Endothelial cell of umbilical vein (primary cell): ENCODE data around the gene TRIM41. TPM values are rescaled to one million over a fixed set of nuclear protein-coding genes. Genes with fewer than 3 reads are reported as not detected.

Experiments
- BruUV-seq: library from RNA; stranded (reverse); fragments of 400-500 nt; replicated peaks from 2 replicates; lab custom pipeline; 2021; lab: Mats Ljungman, UMichigan
- CTCF ChIA-PET: fragments of 300-600, 350-600 bp; sonication (Branson Sonifier 250); formaldehyde crosslinking; loops from one replicate; lab custom pipeline; 2021; ENCODE audit warnings: antibody characterized with exemption, inconsistent platforms; lab: Charles Lee
- POLR2A ChIA-PET: fragments of 300-600, 350-600 bp; sonication (Branson Sonifier 250); formaldehyde crosslinking; loops from one replicate; lab custom pipeline; 2021; ENCODE audit warnings: antibody characterized with exemption, inconsistent platforms; lab: Charles Lee
- DNase-seq: peaks from one replicate; pipeline ENCODE4 v3.0.0-alpha.2; 2011; ENCODE audit warnings: low read depth, low spot score
- FAIRE-seq: peaks from 2 replicates; lab custom pipeline; 2011; peaks lifted over from hg19 to GRCh38; lab: Jason Lieb, UNC
- H2AFZ ChIP-seq: 2 replicates; pipeline ENCODE4 v1.6.0; 2012; ENCODE audit warnings: low read depth, low read length, control low read depth, inconsistent platforms
- H3K27ac ChIP-seq: 2 replicates; pipeline ENCODE4 v1.5.1; 2011; ENCODE audit warnings: low read depth, mild to moderate bottlenecking, control low read depth, low read length, moderate library complexity; ENCODE audit not compliant: insufficient read depth
- H3K27me3 ChIP-seq, 2 experiments: 2 replicates each; pipeline versions ENCODE4 v1.6.0 to v1.6.1; 2011; ENCODE audit warnings: low read length in 2 of 2, mixed read lengths in 1 of 2; ENCODE audit not compliant: control insufficient read depth in 2 of 2, insufficient read depth in 2 of 2
- H3K36me3 ChIP-seq, 2 experiments: 2 replicates in 1 of 2; 3 replicates in 1 of 2; pipeline ENCODE4 v1.5.1; 2011; ENCODE audit warnings: low read length in 2 of 2, mild to moderate bottlenecking in 1 of 2, moderate library complexity in 1 of 2; ENCODE audit not compliant: control insufficient read depth in 2 of 2, insufficient read depth in 2 of 2; ENCODE audit errors: extremely low read depth in 1 of 2
- H3K4me1 ChIP-seq: 3 replicates; pipeline ENCODE4 v1.5.1; 2011; ENCODE audit warnings: mild to moderate bottlenecking, low read length; ENCODE audit not compliant: control insufficient read depth, insufficient read depth; ENCODE audit errors: extremely low read depth
- H3K4me2 ChIP-seq: 2 replicates; pipeline ENCODE4 v1.6.1; 2011; ENCODE audit warnings: low read length, control low read depth, mixed read lengths; ENCODE audit not compliant: insufficient read depth
- H3K4me3 ChIP-seq, 3 experiments: fragments of 200-600 bp in 1 of 3; sonication (generic), shearing (Covaris generic) in 1 of 3; replicated peaks in 1 of 3; 2 replicates each; pipeline ENCODE4 v1.5.1; 2011 to 2016; ENCODE audit warnings: control low read depth in 3 of 3, low read length in 3 of 3, mild to moderate bottlenecking in 2 of 3, inconsistent platforms in 1 of 3, low read depth in 1 of 3, moderate library complexity in 1 of 3; ENCODE audit not compliant: insufficient read depth in 1 of 3
- H3K79me2 ChIP-seq: 2 replicates; pipeline ENCODE4 v1.6.0; 2012; ENCODE audit warnings: low read length, inconsistent platforms; ENCODE audit not compliant: control insufficient read depth, insufficient read depth
- H3K9ac ChIP-seq: replicated peaks from 2 replicates; pipeline ENCODE3; 2011; ENCODE audit warnings: low read length, control low read depth; ENCODE audit not compliant: insufficient read depth; ENCODE audit errors: extremely low read depth
- H3K9me1 ChIP-seq: replicated peaks from 3 replicates; pipeline ENCODE4 v1.6.0; 2011; ENCODE audit warnings: mild to moderate bottlenecking, low read length; ENCODE audit not compliant: control insufficient read depth, insufficient read depth; ENCODE audit errors: extremely low read depth
- H3K9me3 ChIP-seq: replicated peaks from 2 replicates; pipeline ENCODE4 v1.5.1; 2012; ENCODE audit warnings: low read length, inconsistent platforms; ENCODE audit not compliant: control insufficient read depth, insufficient read depth
- H4K20me1 ChIP-seq: replicated peaks from 2 replicates; pipeline ENCODE3; 2011; ENCODE audit warnings: mild to moderate bottlenecking, low read length; ENCODE audit not compliant: control insufficient read depth, insufficient read depth; ENCODE audit errors: extremely low read depth
- FOS ChIP-seq: IDR thresholded peaks from 2 replicates; pipeline ENCODE4 v1.6.1; 2011; ENCODE audit warnings: mild to moderate bottlenecking, low read length, moderate library complexity, borderline replicate concordance; ENCODE audit not compliant: insufficient read depth
- GATA2 ChIP-seq: IDR thresholded peaks from 2 replicates; pipeline ENCODE4 v1.7.0; 2011; ENCODE audit warnings: low read depth, mild to moderate bottlenecking, moderate library complexity, mixed read lengths, low read length; ENCODE audit not compliant: insufficient read length, insufficient read depth
- POLR2A ChIP-seq: IDR thresholded peaks from 2 replicates; pipeline ENCODE4 v1.6.1; 2012; ENCODE audit warnings: low read depth, mild to moderate bottlenecking, control low read depth, low read length
- POLR2AphosphoS5 ChIP-seq: IDR thresholded peaks from 2 replicates; pipeline ENCODE4 v1.6.1; 2012; ENCODE audit warnings: low read depth, mild to moderate bottlenecking, control low read depth, low read length, moderate library complexity; ENCODE audit not compliant: insufficient read depth
- dilution Hi-C: fragments of 300-500 bp; cut with MboI; formaldehyde crosslinking; loops from one replicate; pipeline ENCODE4 v1.15.0; 2019; ENCODE audit warnings: low sequenced_read_pairs; ENCODE audit not compliant: extremely low pct_ligation_motif_present
- intact Hi-C: fragments of 100-400 bp; cut with micrococcal nuclease; formaldehyde crosslinking; loops from one replicate; pipeline ENCODE4 v1.10.0; 2022
- polyA plus RNA-seq, 4 experiments: library from polyadenylated mRNA; depleted of rRNA in 3 of 4; stranded (reverse) in 3 of 4; unstranded in 1 of 4; fragments of >200 nt; gene quantifications; 2 replicates each; pipeline versions ENCODE4 v1.2.1 to v1.2.3, GENCODE V29; 2011 to 2012; ENCODE audit warnings: missing spikeins in 1 of 4
- total RNA-seq: library from RNA; stranded (reverse); gene quantifications from 2 replicates; pipeline ENCODE4 v1.2.3, GENCODE V29; 2021

TRIM41 gene
- total and polyA plus RNA-seq, 2 donors (not counting 3 experiments of a cell fraction or from before 2014, with no cell fraction given) = 11.2 to 19.9 TPM

DNA sequence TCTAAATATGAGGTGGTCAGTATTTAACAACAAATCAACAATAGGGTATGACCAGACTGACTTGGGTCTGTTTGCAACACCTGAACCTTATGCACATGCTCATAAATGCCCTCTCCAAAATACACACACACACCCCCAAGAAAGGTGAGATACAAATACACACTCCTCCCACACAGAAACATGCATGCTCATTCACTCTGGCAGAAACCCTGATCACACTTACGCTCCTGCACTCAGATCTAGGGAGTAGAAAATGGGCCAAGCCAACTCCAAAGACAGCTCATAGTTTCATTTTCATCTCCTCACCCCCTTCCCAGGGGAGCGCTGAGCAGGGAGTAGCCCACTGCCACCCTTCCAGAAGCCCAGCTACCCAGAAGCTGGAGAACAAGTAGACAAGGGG is 29.4 kb upstream of the TRIM41 start:
- Histone ChIP-seq H3K36me3 (no peaks in the 10 kb centered on the region), H3K9ac (no peak overlapping the region), H3K79me2 (no peaks in the 10 kb centered on the region), H3K27me3 (no peaks in the 10 kb centered on the region), H3K4me3 (no peak overlapping the region), H3K4me1 (peaks cover 18% of the 10 kb centered on the region), H3K27ac (no peak overlapping the region), H4K20me1 (no peaks in the 10 kb centered on the region), H3K9me1 (no peaks in the 10 kb centered on the region), H3K9me3 (no peaks in the 10 kb centered on the region), H2AFZ (no peak overlapping the region), H3K4me2 (no peak overlapping the region)
- FAIRE-seq (no peak), DNase-seq (no peak)
- TF ChIP-seq GATA2 = no peak
- dilution Hi-C loops = no loop called here
- ChIA-PET POLR2A (no interaction called here), CTCF (interaction anchor here (10.2 kb wide), 1 partner anchor 11 kb away, joined by 95 read pairs; the partner anchor contains the start of gene TRIM7)
- intact Hi-C loops = no loop called here
- BruUV-seq = no TSS peak

DNA sequence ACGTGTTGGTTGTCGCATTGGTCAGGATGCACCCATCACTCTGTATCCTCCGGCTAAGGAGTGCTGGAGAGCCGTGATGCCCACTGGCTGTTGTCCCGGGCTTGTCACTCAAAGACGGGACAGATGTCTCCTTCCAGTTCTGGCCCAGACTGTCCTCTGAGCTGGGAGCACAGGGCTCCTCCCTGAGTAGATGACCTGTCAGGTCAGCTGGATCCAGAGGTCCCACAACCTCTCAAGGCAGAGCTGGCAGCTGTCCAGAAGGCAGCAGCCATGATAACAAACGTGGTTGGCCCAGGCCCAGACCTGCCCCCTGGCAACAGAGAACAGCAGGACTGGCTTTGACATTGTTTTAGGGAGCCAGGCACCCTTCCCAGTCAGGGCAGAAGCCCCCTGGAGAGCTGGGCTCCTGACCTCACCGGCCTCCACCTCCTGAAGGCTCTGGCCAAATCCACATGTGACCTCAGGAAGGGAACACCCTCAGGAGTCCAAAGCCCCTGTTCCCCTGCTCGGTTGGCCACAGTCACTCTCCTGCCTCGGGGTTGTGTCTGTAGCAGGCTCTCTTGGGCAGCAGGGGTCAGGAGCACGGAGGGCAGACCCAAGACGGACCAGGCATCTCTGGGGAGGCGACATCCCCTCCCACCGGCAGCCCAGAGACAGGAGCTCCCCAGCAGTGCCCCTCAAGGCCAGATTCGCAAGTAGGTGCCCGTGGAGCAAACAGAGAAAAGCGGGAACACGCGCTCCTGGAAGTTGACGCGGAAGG is 28.4 kb upstream of the TRIM41 start:
- ChIA-PET POLR2A (no interaction called here), CTCF (interaction anchor here (10.2 kb wide), 1 partner anchor 10 kb away, joined by 95 read pairs; the partner anchor contains the start of gene TRIM7)
- no peak overlapping the region for H3K4me3 ChIP-seq
- H3K9me1 ChIP-seq = no peaks in the 10 kb centered on the region
- no peaks in the 10 kb centered on the region for H3K79me2 ChIP-seq
- H3K27me3 ChIP-seq = no peaks in the 10 kb centered on the region
- H3K4me1 ChIP-seq = peaks cover 18% of the 10 kb centered on the region
- no peaks in the 10 kb centered on the region for H3K36me3 ChIP-seq
- dilution Hi-C loops = no loop called here
- no peak overlapping the region for H3K4me2 ChIP-seq
- H3K9ac ChIP-seq = no peak overlapping the region
- no peak for FAIRE-seq
- intact Hi-C loops = no loop called here
- no peaks in the 10 kb centered on the region for H3K9me3 ChIP-seq
- BruUV-seq = no TSS peak
- no peak overlapping the region for H3K27ac ChIP-seq
- no peaks in the 10 kb centered on the region for H4K20me1 ChIP-seq
- no peak for DNase-seq
- no peak overlapping the region for H2AFZ ChIP-seq
- TF ChIP-seq POLR2AphosphoS5 = no peak
- TF ChIP-seq FOS = no peak
- TF ChIP-seq GATA2 = no peak
- TF ChIP-seq POLR2A = no peak
